ENCODE data around the gene CUX1.

Gene CUX1

GRCh38 chr7:102215711-102216110, 398.3 kb downstream of the CUX1 start:
- no peak overlapping the region for H3K4me3 ChIP-seq (ENCODE audit: low read depth, low read length)
- CTCF ChIA-PET: no interaction called here
- no peaks in the 10 kb centered on the region for H3K9me3 ChIP-seq (ENCODE audit: control insufficient read depth, insufficient read depth, low read depth, low read length)
- peaks cover 0 to 5% of the 10 kb centered on the region in 2 experiments; a peak in 2 of 3 replicates for H3K36me3 ChIP-seq (ENCODE audit: control insufficient read depth in 2 of 2, insufficient read depth in 1 of 2, low read length in 2 of 2)
- H3K4me1 ChIP-seq (ENCODE audit: control insufficient read depth, insufficient read depth, low read length): no peaks in the 10 kb centered on the region
- no peak overlapping the region for H3K27ac ChIP-seq (ENCODE audit: extremely low read depth, low read depth, low read length)
- no peak for TF ChIP-seq ZNF558 (tag by site-specific recombination; IDR thresholded peaks at IDR 0.05)
- no peak for TF ChIP-seq ZEB2 (tag by site-specific recombination; IDR thresholded peaks at IDR 0.05)
- no peak for TF ChIP-seq ZNF600 (tag by site-specific recombination; IDR thresholded peaks at IDR 0.05)
- no peak for TF ChIP-seq ELK4 (IDR thresholded peaks at IDR 0.05; ENCODE audit: borderline replicate concordance, low read depth, low read length)
- no peak for TF ChIP-seq GLI2 (tag by site-specific recombination; IDR thresholded peaks at IDR 0.05; ENCODE audit: borderline replicate concordance, low read depth)
- TF ChIP-seq OVOL3 (tag by site-specific recombination; IDR thresholded peaks at IDR 0.05): no peak
- no peak for TF ChIP-seq KLF16 (tag by site-specific recombination; IDR thresholded peaks at IDR 0.05)
- no peak for TF ChIP-seq ZBTB44 (tag by site-specific recombination; IDR thresholded peaks at IDR 0.05)
- TF ChIP-seq ZNF354C (tag by site-specific recombination; IDR thresholded peaks at IDR 0.05; ENCODE audit: borderline replicate concordance, low read depth): no peak
- TF ChIP-seq KLF7 (tag by site-specific recombination; IDR thresholded peaks at IDR 0.05; ENCODE audit: borderline replicate concordance): no peak
- no peak for TF ChIP-seq ZNF202 (tag by site-specific recombination; IDR thresholded peaks at IDR 0.05; ENCODE audit: borderline replicate concordance)
- no peak for TF ChIP-seq BCL6B (tag by site-specific recombination; IDR thresholded peaks at IDR 0.05)
- no peak for TF ChIP-seq ZBTB17 (tag by site-specific recombination; IDR thresholded peaks at IDR 0.05)
- no peak for TF ChIP-seq SETDB1 (IDR thresholded peaks at IDR 0.05; ENCODE audit: insufficient read length, low read length)
- TF ChIP-seq RBAK (tag by site-specific recombination; IDR thresholded peaks at IDR 0.05): no peak
- no peak for TF ChIP-seq ZNF707 (tag by site-specific recombination; IDR thresholded peaks at IDR 0.05)
- no peak for TF ChIP-seq TSHZ1 (tag by site-specific recombination; IDR thresholded peaks at IDR 0.05; ENCODE audit: borderline replicate concordance)
- no peak for TF ChIP-seq ZNF121 (tag by site-specific recombination; IDR thresholded peaks at IDR 0.05)
- no peak for TF ChIP-seq ZNF24 (tag by site-specific recombination; IDR thresholded peaks at IDR 0.05)
- TF ChIP-seq ZBTB6 (tag by site-specific recombination; IDR thresholded peaks at IDR 0.05): no peak
- POLR2A ChIA-PET: no interaction called here
